ENCODE results near the gene OPCML.

Gene OPCML

DNA sequence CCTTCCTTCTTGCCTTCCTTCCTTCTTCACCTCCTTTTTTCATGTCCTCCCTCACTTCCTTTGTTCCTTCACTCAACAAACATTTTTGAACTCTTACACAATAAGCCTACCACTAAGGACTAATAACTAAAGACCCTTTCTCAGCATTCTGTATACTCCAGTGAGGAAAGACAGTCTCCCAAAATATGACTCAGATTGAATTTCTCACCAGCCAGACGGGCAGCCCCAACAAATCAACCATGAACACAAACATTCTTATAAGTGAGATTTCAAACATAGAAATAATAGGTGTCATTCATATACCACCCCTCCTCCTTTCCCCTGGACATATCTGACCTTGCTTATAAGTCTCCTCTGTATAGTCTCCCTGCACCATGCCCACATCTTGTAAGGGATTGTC, 1079.7 kb downstream of the OPCML start:
- Histone ChIP-seq H3K4me3 (ENCODE audit: insufficient read depth, low read length, poor library complexity, severe bottlenecking) (no peak overlapping the region), H3K27me3 (ENCODE audit: low read length) (no peaks in the 10 kb centered on the region), H3K9me3 (ENCODE audit: insufficient read depth, low read length) (no peaks in the 10 kb centered on the region), H4K20me1 (ENCODE audit: low read depth, low read length) (no peaks in the 10 kb centered on the region), H3K4me2 (ENCODE audit: low read depth, low read length, poor library complexity, severe bottlenecking) (no peak overlapping the region), H3K9ac (ENCODE audit: low read length) (no peak overlapping the region), H3K79me2 (ENCODE audit: insufficient read depth, low read length) (no peaks in the 10 kb centered on the region), H3F3A (ENCODE audit: insufficient read depth) (no peaks in the 10 kb centered on the region), H3K27ac (ENCODE audit: low read depth, low read length) (no peak overlapping the region), H3K36me3 (ENCODE audit: low read length) (no peaks in the 10 kb centered on the region), H2AFZ (ENCODE audit: low read depth, low read length, severe bottlenecking) (no peak overlapping the region), H3K9me2 (replicated peaks; ENCODE audit: insufficient read depth, low read length) (no peaks in the 10 kb centered on the region)
- TF ChIP-seq, protein P1, sequence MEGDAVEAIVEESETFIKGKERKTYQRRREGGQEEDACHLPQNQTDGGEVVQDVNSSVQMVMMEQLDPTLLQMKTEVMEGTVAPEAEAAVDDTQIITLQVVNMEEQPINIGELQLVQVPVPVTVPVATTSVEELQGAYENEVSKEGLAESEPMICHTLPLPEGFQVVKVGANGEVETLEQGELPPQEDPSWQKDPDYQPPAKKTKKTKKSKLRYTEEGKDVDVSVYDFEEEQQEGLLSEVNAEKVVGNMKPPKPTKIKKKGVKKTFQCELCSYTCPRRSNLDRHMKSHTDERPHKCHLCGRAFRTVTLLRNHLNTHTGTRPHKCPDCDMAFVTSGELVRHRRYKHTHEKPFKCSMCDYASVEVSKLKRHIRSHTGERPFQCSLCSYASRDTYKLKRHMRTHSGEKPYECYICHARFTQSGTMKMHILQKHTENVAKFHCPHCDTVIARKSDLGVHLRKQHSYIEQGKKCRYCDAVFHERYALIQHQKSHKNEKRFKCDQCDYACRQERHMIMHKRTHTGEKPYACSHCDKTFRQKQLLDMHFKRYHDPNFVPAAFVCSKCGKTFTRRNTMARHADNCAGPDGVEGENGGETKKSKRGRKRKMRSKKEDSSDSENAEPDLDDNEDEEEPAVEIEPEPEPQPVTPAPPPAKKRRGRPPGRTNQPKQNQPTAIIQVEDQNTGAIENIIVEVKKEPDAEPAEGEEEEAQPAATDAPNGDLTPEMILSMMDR (IDR thresholded peaks at IDR 0.05; ENCODE audit: insufficient read depth, low read length, poor library complexity, severe bottlenecking): no peak
- TF ChIP-seq EZH2phosphoT487 (conservative IDR thresholded peaks at IDR 0.05; ENCODE audit: low read length): no peak

DNA sequence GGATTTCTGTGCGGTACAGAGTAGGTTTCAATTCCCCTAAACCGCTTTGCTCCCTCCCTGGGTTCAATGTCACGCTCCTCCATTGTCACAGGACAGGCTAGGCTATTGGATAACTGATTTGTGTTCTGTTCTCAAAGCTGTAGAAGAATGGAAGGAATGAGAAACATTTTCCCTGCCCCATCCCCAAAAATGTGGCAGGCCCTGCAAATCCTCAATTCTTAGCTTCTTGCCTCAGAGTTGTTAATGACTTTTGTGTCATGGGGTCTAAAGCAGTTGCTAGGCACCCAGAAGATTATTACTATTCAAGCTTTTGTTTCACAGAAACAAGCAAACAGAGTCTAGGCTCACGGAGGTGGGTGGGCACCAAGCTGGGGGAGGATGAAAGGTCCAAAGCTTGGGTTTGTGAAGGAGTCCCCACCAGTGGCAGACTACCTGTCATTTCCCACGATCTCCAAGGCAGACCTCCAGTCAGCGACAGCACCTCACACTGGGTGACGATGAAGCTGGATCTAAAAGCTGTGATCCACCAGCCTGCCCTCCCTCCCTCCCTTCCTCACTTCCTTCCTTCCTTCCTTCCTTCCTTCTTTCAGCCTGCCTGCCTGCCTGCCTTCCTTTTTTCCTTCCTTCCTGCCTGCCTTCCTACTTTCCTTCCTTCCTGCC, 1080.2 kb downstream of the OPCML start:
- no peaks in the 10 kb centered on the region for H3F3A ChIP-seq (ENCODE audit: insufficient read depth)
- no peaks in the 10 kb centered on the region for H4K20me1 ChIP-seq (ENCODE audit: low read depth, low read length)
- H3K4me3 ChIP-seq (ENCODE audit: insufficient read depth, low read length, poor library complexity, severe bottlenecking): no peak overlapping the region
- no peaks in the 10 kb centered on the region for H3K27me3 ChIP-seq (ENCODE audit: low read length)
- H2AFZ ChIP-seq (ENCODE audit: low read depth, low read length, severe bottlenecking): no peak overlapping the region
- H3K27ac ChIP-seq (ENCODE audit: low read depth, low read length): no peak overlapping the region
- no peaks in the 10 kb centered on the region for H3K9me2 ChIP-seq (replicated peaks; ENCODE audit: insufficient read depth, low read length)
- H3K9ac ChIP-seq (ENCODE audit: low read length): no peak overlapping the region
- no peaks in the 10 kb centered on the region for H3K36me3 ChIP-seq (ENCODE audit: low read length)
- no peaks in the 10 kb centered on the region for H3K79me2 ChIP-seq (ENCODE audit: insufficient read depth, low read length)
- no peaks in the 10 kb centered on the region for H3K9me3 ChIP-seq (ENCODE audit: insufficient read depth, low read length)
- H3K4me2 ChIP-seq (ENCODE audit: low read depth, low read length, poor library complexity, severe bottlenecking): no peak overlapping the region
- no peak for TF ChIP-seq EZH2phosphoT487 (conservative IDR thresholded peaks at IDR 0.05; ENCODE audit: low read length)
- TF ChIP-seq, protein P1 (IDR thresholded peaks at IDR 0.05; ENCODE audit: insufficient read depth, low read length, poor library complexity, severe bottlenecking): no peak

DNA sequence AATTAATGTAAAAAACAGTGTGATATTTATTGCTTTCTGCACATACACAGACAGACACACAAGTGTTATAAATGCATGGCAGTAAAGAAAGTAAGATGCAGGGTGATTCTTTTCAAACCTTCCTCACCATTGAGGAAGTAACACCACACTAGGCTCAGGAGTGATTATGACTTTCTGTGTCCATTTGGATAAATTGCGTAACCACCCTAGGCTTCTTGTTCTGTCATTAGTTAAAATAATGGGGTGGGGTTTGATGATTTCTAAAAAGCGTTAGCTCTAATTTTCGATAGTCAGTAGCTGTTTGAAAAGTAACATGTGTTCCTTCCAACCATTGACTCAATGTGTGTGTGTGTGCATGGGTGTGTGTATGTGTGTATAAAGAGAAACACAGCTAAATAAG, 1081.7 kb downstream of the OPCML start:
- H3K27ac ChIP-seq (ENCODE audit: low read depth, low read length): no peak overlapping the region
- no peak overlapping the region for H2AFZ ChIP-seq (ENCODE audit: low read depth, low read length, severe bottlenecking)
- no peaks in the 10 kb centered on the region for H4K20me1 ChIP-seq (ENCODE audit: low read depth, low read length)
- no peak overlapping the region for H3K4me2 ChIP-seq (ENCODE audit: low read depth, low read length, poor library complexity, severe bottlenecking)
- no peaks in the 10 kb centered on the region for H3K9me2 ChIP-seq (replicated peaks; ENCODE audit: insufficient read depth, low read length)
- no peaks in the 10 kb centered on the region for H3K36me3 ChIP-seq (ENCODE audit: low read length)
- TF ChIP-seq, protein P1 (IDR thresholded peaks at IDR 0.05; ENCODE audit: insufficient read depth, low read length, poor library complexity, severe bottlenecking): no peak
- no peak overlapping the region for H3K9ac ChIP-seq (ENCODE audit: low read length)
- H3F3A ChIP-seq (ENCODE audit: insufficient read depth): no peaks in the 10 kb centered on the region
- no peak overlapping the region for H3K4me3 ChIP-seq (ENCODE audit: insufficient read depth, low read length, poor library complexity, severe bottlenecking)
- no peaks in the 10 kb centered on the region for H3K27me3 ChIP-seq (ENCODE audit: low read length)
- H3K79me2 ChIP-seq (ENCODE audit: insufficient read depth, low read length): no peaks in the 10 kb centered on the region
- H3K9me3 ChIP-seq (ENCODE audit: insufficient read depth, low read length): no peaks in the 10 kb centered on the region
